ENCODE data around the gene NDUFA6.

- TF ChIP-seq RXRA (IDR thresholded peaks at IDR 0.05), result no peak
- TF ChIP-seq CTCF (IDR thresholded peaks at IDR 0.05; ENCODE audit: low read depth, low read length, missing input control), result no peak
- no peak for TF ChIP-seq TAF1 (conservative IDR thresholded peaks at IDR 0.05)
- no peak for TF ChIP-seq FOXA1 (IDR thresholded peaks at IDR 0.05)
- no peak for TF ChIP-seq MAX (IDR thresholded peaks at IDR 0.05)
- no peak for TF ChIP-seq RAD21 (IDR thresholded peaks at IDR 0.05)
- no peak for TF ChIP-seq GABPA (IDR thresholded peaks at IDR 0.05 in 1 of 2, conservative IDR thresholded peaks at IDR 0.05 in 1 of 2)
- TF ChIP-seq HNF4G (IDR thresholded peaks at IDR 0.05), result no peak
- TF ChIP-seq EGR1 (IDR thresholded peaks at IDR 0.05; ENCODE audit: low read depth in 2 of 2), result no peak
Observed at GRCh38 chr22:42091455-42091782, 847 bp upstream of the NDUFA6 start.

All from liver (tissue), 3 donors.